OCI-LY3 (cell line): ENCODE measurements around the gene ADM5.

Experiments
- CTCF ChIP-seq: fragments of 200-600, 300-600 bp; sonication (generic); IDR thresholded peaks from 2 replicates; pipeline ENCODE4 v1.5.1; 2014; ENCODE audit warnings: antibody characterized with exemption, low read length, low read depth
- EZH2phosphoT487 ChIP-seq: fragments of 200-600 bp; shearing (Covaris generic); IDR thresholded peaks from 2 replicates; pipeline ENCODE4 v1.6.1; 2018; ENCODE audit warnings: antibody characterized with exemption, mixed run types, low read depth

- TF ChIP-seq CTCF (no peak), EZH2phosphoT487 (no peak)
These were observed 28.9 kb upstream of the ADM5 start for GRCh38 chr19:49660338-49660961.
